GM19035 (cell line): ENCODE measurements around the gene HABP2.

ENCODE experiments used
- ATAC-seq: cut with Tn5 transposase; IDR thresholded peaks from one replicate; pipeline ENCODE4 v1.9.1; 2021; ENCODE audit not compliant: unreplicated experiment

Gene HABP2

DNA sequence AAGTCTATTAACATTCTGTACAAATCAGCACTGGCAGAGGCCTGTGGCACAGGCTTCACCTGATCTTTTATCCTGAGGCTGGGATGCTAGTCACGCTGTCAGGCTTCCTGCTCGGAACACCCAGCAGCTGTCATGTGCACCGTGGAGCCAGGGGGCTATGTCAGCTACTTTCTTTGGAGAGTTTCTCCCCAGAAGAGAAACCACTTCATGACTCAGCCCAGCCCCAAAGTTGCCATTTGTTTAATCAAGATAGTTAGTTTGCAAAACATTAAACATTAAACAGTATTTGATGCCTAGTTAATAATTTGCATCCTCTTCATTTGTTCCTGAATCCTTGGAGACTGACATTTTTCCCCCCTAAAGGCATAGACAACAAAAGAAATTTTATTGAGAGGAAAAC lies at the start of gene HABP2:
TSS of gene HABP2 (plus strand) at position 353 of the 400 bp plus-strand sequence. CDS start 69 bp downstream, outside the sequence.
- no peak for ATAC-seq

DNA sequence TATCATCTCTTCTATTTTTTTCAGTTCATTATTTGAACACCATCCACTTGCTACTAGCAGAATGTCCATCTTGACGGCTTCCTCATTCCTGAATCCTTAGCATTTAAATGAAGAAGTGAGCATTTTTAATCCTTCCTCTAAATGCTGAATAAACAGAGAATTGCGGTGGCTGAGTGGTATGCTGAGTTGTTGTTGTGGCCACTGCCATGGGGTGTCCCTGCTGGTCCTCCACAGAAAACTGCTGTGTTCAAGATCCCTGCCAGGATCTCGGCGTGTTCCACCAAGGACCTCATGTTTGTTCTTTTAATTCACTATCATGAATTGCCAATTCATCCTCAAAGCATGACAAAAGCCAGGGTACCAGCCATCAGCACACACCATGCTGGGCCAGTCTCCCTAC lies 48.9 kb upstream of the HABP2 start:
- no peak for ATAC-seq

- ATAC-seq, result no peak
These were observed 48.4 kb upstream of the HABP2 start for GRCh38 chr10:113504423-113504822.

GRCh38 chr10:113506476-113506875 lies 46.4 kb upstream of the HABP2 start:
- ATAC-seq, result no peak

DNA sequence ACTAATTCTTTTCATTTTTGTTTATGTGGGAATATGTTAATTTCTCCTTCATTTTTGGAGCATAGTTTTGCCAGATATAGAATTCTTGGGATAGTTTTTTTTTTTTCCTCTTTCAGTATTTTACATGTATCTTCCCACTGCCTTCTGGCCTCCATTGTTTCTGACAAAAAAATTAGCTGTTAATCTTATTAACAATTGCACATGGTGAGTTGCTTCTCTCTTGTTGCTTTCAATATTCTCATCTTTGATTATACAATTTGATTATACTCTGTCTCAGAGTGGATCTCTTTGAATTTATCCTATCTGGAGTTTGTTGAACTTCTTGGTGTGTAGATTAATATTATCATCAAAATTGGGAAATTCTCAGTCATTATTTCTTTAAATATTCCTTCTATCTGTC lies 41.4 kb upstream of the HABP2 start:
- ATAC-seq, result no peak

- ATAC-seq, result no peak
These were observed 37.7 kb upstream of the HABP2 start for GRCh38 chr10:113515161-113515560.

DNA sequence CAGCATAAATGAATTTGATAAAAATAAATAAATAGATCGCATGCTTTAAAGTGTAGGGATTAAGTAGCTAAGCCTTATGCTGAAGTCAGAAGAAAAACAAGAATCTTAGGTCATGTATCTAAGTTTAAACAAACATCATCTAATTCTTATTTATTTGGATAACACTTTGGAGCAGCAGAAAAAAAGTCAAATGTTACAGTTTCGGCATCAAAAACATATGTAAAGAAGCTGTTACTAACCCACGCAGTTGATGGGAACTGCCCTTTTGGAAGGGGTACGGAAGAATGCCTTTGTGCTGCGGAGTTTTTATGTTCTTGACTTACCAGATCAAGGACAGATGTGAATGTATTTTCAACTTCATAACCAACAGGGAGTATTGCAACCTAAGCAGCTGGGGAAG lies 37.3 kb upstream of the HABP2 start:
- no peak for ATAC-seq

DNA sequence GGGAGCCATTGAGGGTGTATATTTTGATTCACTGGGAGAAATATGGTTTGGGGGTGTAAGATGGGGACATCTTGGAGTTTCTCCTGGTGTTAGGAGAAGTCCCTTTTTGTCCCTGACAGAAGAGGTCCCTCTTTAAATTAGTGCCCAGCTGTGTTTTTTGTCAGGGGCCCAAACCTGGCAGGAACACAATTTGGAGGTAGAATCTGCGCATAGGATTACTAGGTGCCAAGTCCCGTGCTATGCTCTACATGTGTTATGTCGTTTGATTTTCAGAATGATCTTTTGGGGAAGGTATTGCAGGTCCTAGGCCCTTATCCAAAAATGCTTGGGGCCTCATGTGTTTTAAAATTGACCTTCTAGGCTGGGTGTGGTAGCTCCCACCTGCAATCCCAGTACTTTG lies 36.8 kb upstream of the HABP2 start:
- ATAC-seq, result no peak

- ATAC-seq, result no peak
These were observed 35.5 kb upstream of the HABP2 start for GRCh38 chr10:113517165-113517900.

DNA sequence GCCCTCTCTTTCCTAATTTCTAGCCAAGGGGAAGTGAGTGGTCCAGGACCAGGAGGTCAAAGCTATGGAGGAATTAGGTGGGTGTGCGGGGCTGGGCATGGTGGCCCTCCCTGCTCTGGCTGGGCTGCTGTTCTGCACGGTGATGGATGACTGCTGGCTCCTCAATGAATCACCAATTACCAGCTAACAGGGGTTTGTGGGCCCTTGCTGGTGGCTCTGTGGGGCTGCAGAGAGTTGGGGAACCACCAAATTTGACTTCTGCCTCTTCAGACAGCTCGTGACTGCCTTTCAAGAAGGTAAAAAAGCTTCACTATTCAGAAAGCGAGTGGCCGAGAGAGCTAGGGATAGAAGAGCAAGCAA lies 35.0 kb upstream of the HABP2 start:
- ATAC-seq, result no peak

DNA sequence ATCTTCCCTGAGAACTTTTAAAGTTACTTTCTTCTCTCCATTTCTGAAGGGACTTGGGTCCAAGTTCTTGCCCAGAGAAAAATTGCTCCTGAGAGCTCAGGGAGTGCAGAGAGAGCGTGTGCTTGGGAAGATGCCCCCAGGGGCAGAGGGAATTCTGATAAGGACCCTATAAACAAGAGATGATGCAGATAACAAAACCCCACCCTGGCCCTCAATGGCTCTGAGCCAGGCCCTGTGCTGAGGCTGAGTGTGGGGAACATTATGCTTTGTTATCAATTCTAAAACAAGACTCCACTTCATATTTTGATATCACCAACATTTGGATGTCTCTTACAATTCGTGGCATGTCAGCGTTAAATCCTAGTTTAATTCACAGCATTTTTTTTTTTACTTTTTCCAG lies 34.4 kb upstream of the HABP2 start:
- ATAC-seq, result no peak

DNA sequence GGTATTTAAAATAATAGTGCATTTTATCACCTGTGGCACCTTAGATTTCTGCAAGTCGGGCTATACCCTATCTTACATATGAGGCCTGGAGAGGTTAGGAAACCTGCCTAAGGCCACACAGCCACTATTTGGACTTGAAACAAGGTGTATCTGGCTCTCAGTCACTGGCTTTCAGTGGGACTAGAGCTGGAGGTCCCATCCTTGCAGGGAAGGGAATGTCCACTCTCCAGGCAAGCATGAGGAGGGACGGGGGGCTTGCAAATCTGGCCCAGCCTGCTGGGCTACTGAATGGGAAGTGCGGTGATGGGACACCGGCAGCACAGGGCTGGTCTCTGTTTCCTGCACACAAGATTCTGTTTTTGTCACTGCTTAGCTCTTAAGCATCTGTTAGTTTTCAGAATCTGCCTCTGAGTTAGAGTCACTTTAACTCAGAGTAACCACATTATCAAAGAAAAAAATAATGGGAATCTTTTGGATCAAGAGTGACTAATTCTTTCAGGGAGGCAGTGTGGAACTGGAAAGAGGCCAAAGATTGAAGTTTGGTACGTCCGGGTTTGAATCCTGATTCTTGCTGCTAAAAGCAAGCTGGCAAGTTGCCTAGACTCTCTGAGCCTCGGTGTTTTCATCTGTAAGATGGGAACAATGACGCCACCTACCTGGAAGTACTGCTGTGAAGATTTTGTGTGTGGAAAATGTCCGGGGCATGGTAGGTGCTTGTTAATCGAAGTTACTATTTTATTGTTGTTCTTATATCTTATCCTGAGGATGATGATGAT lies 33.8 kb upstream of the HABP2 start:
- no peak for ATAC-seq

GRCh38 chr10:113519681-113520115 lies 33.2 kb upstream of the HABP2 start:
- ATAC-seq, result no peak

- ATAC-seq, result no peak
These were observed 32.6 kb upstream of the HABP2 start for GRCh38 chr10:113520261-113520660.

DNA sequence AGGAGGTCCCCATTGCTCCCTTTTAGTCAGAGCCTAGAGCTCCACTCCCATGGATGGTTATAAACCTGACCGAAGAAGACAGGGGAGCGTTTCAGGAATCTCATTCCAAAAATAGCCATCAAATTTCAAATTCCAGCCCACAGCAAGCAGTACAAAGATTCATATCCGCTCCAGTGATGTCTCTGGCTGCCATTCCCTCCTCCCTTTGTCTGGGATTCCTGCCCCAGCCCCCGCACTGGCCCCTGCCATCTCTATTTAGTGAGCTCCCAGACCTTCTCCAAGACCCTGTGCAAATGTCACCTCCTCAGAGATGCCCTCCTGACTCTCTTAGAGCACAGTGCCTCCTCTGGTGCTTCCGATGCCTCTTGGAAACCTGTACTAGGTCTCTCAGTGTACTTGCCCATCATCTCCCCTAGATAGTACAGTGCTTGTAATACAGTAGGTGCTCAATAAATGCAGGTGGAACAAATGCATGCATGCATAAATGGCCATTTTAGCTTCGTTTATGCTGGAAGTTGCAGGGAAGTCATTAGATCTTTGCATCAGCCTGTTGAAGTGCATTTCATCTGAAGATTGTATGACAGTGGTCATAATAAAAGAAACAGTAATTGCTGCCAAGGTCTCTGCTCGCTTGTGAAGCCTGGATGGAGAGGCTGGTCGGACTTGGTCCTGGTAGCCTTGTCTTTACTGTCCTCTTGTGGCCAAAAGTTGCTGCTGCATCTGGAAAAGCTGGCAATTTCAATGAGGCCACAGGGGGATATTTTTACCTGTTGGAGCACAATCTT lies 32.0 kb upstream of the HABP2 start:
- no peak for ATAC-seq

GRCh38 chr10:113521475-113521795 lies 31.4 kb upstream of the HABP2 start:
- ATAC-seq, result no peak

DNA sequence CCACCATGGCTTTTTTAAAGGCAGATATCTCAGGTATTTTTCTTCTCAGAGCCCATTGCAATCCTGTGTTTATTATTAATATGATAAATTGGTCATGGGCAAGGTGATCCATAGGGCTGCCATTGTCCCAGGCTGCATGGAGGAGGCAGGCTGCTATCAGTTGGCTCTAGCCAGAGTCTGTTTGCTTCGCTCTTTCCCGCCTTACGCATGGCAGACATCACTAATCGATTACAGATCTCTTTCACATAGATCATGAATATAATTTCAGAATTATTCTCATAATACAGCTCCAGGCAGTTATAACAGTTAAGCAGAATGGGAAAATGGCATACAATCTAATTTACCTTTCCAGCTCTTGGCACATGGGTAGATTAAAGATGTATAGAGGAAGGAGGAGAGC lies 30.4 kb upstream of the HABP2 start:
- ATAC-seq, result no peak

- ATAC-seq, result no peak
These were observed 29.8 kb upstream of the HABP2 start for GRCh38 chr10:113523071-113523470.

- ATAC-seq, result no peak
These were observed 29.2 kb upstream of the HABP2 start for GRCh38 chr10:113523628-113524027.

DNA sequence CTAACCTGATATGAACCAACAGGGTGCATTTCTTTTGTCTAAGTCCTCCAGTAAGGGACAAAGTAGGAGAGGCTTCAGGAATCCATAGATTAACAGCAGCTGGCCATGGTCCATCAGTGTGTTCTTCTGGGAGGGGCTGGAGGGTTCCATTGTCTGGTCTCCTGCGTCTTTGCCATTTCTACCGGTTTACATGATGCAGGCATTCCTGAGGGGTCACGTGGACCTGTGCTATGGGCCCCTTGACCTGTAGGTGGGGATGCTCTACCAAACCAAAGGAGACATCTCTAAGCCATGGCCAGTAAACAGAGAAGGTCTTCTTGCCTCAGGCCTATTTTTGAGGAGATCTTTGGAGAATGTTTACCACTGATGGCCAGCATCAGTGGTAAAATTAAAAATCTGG lies 28.7 kb upstream of the HABP2 start:
- ATAC-seq, result no peak

DNA sequence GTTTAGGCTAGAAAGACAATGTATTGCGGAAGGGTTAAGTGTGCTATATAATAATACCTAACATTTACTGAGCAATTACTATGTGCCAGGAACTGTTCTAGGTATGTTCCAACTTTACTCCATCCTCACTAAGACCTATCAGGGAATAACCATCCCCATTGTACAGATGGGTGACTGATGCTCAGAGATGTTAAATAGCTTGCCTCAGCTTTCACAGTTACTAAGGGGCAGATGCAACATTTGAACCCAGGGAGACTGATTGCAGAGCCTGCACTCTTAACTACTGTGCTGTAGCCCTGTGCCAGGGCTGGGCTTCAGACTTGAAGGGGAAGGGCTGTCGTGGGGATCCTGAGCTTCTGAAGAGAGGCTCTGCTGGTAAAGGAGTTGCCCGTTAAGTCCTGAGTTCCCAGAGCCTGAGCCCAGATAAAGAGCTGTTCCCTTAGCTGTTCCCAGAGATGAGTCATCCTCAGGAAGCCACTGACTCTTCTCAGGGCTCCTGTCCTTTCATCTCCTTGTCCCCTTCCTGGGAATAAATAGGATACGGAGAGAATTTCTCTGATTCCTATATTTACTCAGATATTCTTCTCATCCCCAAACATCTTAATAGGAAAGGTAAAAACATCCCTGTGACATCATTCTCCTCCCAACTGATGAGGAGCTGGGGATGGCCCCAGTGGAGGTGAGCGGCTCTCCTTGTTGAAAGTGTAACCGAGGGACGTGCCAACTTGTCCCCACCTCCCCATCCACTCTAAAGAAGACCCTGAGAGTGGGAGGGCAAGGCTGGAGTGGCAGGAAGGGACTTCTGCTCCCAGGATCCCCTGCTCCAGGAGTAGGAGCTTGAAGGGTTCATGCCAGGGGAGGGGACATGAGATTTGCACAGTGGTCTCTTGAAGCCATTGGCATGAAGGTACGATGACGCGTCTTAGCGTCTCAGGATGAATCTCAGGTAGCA lies 28.0 kb upstream of the HABP2 start:
- ATAC-seq, result no peak
